ENCODE data around the gene KRTAP5-4. TPM values are rescaled to one million over a fixed set of nuclear protein-coding genes. Genes with fewer than 3 reads are reported as not detected.
A peak's percentile ranks its signal among the peaks of the same experiment; 100 is the strongest.

The KRTAP5-4 gene
- total RNA-seq, 1 donor from 2014 or later, result not detected

DNA sequence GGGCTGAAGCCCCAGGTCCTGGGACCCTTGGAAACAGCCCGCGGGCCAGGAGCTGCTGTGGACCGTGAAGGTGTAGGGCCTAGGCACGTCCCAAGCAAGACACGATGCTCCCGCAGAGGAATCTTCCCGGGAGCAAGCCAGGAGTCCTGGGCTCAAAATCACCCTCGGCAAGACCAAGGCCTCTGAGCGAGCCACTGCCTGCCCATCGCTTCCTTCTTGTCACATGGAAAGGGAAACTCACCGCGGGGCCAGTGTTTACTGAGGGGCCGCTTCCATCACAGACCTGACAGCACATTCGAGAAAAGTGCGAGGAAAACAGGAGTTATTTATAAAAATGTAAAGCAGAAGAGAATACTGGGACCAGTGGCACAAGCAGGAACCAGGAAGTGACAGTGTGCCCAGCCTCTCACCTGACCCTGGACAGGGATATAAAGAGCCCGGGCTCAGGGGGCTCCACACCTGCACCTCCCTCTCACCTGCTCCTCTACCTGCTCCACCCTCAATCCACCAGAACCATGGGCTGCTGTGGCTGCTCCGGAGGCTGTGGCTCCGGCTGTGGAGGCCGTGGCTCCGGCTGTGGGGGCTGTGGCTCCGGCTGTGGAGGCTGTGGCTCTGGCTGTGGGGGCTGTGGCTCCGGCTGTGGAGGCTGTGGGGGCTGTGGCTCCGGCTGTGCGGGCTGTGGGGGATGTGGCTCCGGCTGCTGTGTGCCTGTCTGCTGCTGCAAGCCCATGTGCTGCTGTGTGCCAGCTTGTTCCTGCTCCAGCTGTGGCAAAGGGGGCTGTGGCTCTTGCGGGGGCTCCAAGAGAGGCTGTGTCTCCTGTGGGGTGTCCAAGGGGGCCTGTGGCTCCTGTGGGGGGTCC, 7.6 kb upstream of the KRTAP5-4 start, which contains the start of gene KRTAP5-5:
Gene KRTAP5-5, plus strand, starts transcription at position 450 of the 860 bp plus-strand sequence. Its CDS starts 66 bp downstream, at position 516.
- Mint-ChIP-seq H3K9me3 (no peaks in the 10 kb centered on the region), H3K4me3 (no peak within 1 kb of the TSS), H3K4me1 (peaks cover 12% of the 10 kb centered on the region), H3K27ac (no peak within 1 kb of the TSS), H3K27me3 (ENCODE audit: low read depth) (peaks cover 78% of the 10 kb centered on the region), H3K36me3 (no peaks in the 10 kb centered on the region)
- no peak for DNase-seq (ENCODE audit: low spot score in 2 of 2, unreplicated experiment in 2 of 2)
- TF ChIP-seq, protein P1, sequence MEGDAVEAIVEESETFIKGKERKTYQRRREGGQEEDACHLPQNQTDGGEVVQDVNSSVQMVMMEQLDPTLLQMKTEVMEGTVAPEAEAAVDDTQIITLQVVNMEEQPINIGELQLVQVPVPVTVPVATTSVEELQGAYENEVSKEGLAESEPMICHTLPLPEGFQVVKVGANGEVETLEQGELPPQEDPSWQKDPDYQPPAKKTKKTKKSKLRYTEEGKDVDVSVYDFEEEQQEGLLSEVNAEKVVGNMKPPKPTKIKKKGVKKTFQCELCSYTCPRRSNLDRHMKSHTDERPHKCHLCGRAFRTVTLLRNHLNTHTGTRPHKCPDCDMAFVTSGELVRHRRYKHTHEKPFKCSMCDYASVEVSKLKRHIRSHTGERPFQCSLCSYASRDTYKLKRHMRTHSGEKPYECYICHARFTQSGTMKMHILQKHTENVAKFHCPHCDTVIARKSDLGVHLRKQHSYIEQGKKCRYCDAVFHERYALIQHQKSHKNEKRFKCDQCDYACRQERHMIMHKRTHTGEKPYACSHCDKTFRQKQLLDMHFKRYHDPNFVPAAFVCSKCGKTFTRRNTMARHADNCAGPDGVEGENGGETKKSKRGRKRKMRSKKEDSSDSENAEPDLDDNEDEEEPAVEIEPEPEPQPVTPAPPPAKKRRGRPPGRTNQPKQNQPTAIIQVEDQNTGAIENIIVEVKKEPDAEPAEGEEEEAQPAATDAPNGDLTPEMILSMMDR (IDR thresholded peaks at IDR 0.05; ENCODE audit: unreplicated experiment), result no peak

DNA sequence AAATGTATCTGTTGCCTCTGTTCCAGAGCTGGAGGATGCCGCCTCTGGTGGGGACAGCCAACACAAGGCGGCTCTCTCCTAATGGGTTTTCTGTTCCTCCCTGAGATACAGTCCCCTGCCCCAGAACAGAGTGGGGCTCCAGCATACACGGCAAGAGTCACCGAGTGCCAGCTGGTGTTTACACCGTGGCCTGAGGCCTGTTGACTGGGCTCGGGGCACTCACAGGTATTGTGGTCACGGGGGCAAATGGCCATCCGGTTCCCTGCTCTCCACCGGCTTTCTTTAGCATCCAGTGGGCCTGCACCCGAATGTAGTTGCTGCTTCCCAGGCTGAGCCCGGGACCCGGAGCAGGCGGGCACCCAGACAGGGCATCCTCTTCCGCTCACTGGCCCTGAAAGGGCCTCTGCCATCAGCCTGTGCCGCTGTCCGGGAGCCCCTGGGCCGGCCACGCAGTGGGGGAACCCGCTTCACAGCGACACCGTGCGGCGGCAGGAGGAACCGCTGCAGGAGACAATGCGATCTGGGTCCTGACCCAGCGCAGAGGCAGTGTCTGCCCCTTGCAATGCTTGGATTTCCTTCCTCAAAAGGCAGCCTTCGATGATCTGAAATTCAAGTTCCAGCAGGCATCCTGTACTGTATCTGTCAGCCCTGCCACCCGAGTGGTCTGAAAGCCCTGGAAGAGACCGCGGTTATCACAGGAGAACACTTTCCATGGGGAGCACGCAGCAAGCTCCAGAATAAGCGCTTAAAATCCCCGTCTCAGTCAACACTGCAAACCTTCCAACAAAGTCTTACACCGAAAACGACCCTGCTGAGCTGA, 6.8 kb upstream of the KRTAP5-4 start:
- Mint-ChIP-seq H3K4me1 (peaks cover 12% of the 10 kb centered on the region), H3K4me3 (no peak overlapping the region), H3K36me3 (no peaks in the 10 kb centered on the region), H3K9me3 (no peaks in the 10 kb centered on the region), H3K27ac (no peak overlapping the region), H3K27me3 (ENCODE audit: low read depth) (peaks cover 75% of the 10 kb centered on the region)
- TF ChIP-seq, protein P1 (IDR thresholded peaks at IDR 0.05; ENCODE audit: unreplicated experiment), result peak; percentile 93
- peak; percentile 53 to 82 for DNase-seq (ENCODE audit: low spot score in 2 of 2, unreplicated experiment in 2 of 2)

DNA sequence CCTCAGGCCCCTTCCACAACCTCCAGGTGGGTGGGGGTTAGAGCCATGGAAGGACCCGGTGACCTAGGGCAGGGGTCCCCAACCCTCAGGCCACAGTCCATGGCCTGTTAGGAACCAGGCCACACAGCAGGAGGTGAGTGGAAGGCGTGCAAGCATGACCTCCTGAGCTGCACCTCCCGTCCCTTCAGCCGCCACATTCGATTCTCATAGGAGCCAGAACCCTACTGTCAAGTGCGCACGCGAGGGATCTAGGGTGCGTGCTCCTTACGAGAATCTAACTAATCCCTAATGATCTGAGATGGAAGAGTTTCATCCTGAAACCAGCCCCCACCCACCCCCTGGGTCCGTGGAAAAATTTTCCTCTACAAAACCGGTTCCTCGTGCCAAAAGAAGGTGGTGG, 3.6 kb upstream of the KRTAP5-4 start:
- Mint-ChIP-seq H3K9me3 (no peaks in the 10 kb centered on the region), H3K4me3 (no peak overlapping the region), H3K4me1 (peaks cover 8% of the 10 kb centered on the region), H3K36me3 (no peaks in the 10 kb centered on the region), H3K27ac (no peak overlapping the region), H3K27me3 (ENCODE audit: low read depth) (peaks cover 57% of the 10 kb centered on the region)
- TF ChIP-seq, protein P1 (IDR thresholded peaks at IDR 0.05; ENCODE audit: unreplicated experiment), result no peak
- no peak for DNase-seq (ENCODE audit: low spot score in 2 of 2, unreplicated experiment in 2 of 2)

DNA sequence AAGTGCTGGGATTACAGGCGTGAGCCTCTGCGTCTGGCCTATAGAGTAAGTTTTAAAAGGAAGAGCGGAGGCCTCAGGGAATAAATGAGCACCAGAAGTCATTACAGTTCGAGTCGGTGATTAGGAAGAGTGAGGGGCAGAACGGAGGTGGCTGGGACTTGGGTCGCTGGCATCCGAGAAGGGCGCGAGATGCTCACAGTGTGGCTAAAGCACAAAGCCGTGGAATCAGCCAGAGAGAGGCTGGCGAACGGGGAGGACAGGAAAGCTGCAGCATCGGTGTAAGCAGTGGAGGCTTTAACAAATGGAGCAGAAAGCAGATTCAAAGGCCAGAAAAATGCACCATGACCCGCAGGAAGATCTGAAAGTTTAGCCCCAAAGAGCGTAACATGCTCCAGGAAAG, 2.7 kb upstream of the KRTAP5-4 start:
- Mint-ChIP-seq H3K36me3 (no peaks in the 10 kb centered on the region), H3K27me3 (ENCODE audit: low read depth) (peaks cover 54% of the 10 kb centered on the region)

DNA sequence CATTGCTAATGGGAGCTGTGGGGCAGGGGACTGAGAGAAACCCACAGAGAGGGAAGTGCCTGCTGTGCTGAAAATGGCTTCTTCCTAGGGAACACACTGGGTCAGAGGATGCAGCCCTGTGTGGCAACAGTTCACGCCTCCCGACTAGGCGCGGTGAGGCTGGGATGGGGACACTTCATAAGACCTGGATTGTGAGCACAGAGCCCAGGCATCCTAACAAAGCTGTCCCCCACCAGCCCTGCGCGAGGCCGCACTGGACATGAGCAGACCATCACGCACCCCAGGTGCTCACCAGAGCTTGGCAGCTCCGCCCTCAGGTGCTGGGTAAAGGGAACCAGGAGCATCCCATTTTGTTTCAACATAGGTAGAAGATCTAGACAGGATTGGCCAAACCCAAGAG, 1.8 kb upstream of the KRTAP5-4 start:
- H3K9me3 Mint-ChIP-seq, result no peaks in the 10 kb centered on the region
- peaks cover 51% of the 10 kb centered on the region for H3K27me3 Mint-ChIP-seq (ENCODE audit: low read depth)
- H3K4me3 Mint-ChIP-seq, result no peak overlapping the region
- H3K27ac Mint-ChIP-seq, result no peak overlapping the region
- no peak for DNase-seq (ENCODE audit: low spot score in 2 of 2, unreplicated experiment in 2 of 2)
- no peaks in the 10 kb centered on the region for H3K36me3 Mint-ChIP-seq
- H3K4me1 Mint-ChIP-seq, result peaks cover 7% of the 10 kb centered on the region
- TF ChIP-seq, protein P1 (IDR thresholded peaks at IDR 0.05; ENCODE audit: unreplicated experiment), result no peak

More for the DNA sequence above, 2.7 kb upstream of the KRTAP5-4 start:
- Mint-ChIP-seq H3K27ac (no peak overlapping the region), H3K9me3 (no peaks in the 10 kb centered on the region), H3K4me1 (peaks cover 7% of the 10 kb centered on the region), H3K4me3 (no peak overlapping the region)
- no peak for DNase-seq (ENCODE audit: low spot score in 2 of 2, unreplicated experiment in 2 of 2)
- TF ChIP-seq, protein P1 (IDR thresholded peaks at IDR 0.05; ENCODE audit: unreplicated experiment), result no peak
